Endothelial cell of umbilical vein (primary cell): ENCODE data around the gene RALA. TPM values are rescaled to one million over a fixed set of nuclear protein-coding genes. Genes with fewer than 3 reads are reported as not detected.

Experiments
- BruUV-seq: library from RNA; stranded (reverse); fragments of 400-500 nt; replicated peaks from 2 replicates; lab custom pipeline; 2021; lab: Mats Ljungman, UMichigan
- CTCF ChIA-PET: fragments of 300-600, 350-600 bp; sonication (Branson Sonifier 250); formaldehyde crosslinking; loops from one replicate; lab custom pipeline; 2021; ENCODE audit warnings: antibody characterized with exemption, inconsistent platforms; lab: Charles Lee
- POLR2A ChIA-PET: fragments of 300-600, 350-600 bp; sonication (Branson Sonifier 250); formaldehyde crosslinking; loops from one replicate; lab custom pipeline; 2021; ENCODE audit warnings: antibody characterized with exemption, inconsistent platforms; lab: Charles Lee
- DNase-seq: peaks from one replicate; pipeline ENCODE4 v3.0.0-alpha.2; 2011; ENCODE audit warnings: low read depth, low spot score
- FAIRE-seq: peaks from 2 replicates; lab custom pipeline; 2011; peaks lifted over from hg19 to GRCh38; lab: Jason Lieb, UNC
- H2AFZ ChIP-seq: 2 replicates; pipeline ENCODE4 v1.6.0; 2012; ENCODE audit warnings: low read depth, low read length, control low read depth, inconsistent platforms
- H3K27ac ChIP-seq: 2 replicates; pipeline ENCODE4 v1.5.1; 2011; ENCODE audit warnings: low read depth, mild to moderate bottlenecking, control low read depth, low read length, moderate library complexity; ENCODE audit not compliant: insufficient read depth
- H3K27me3 ChIP-seq, 2 experiments: 2 replicates each; pipeline versions ENCODE4 v1.6.0 to v1.6.1; 2011; ENCODE audit warnings: low read length in 2 of 2, mixed read lengths in 1 of 2; ENCODE audit not compliant: control insufficient read depth in 2 of 2, insufficient read depth in 2 of 2
- H3K36me3 ChIP-seq, 2 experiments: 2 replicates in 1 of 2; 3 replicates in 1 of 2; pipeline ENCODE4 v1.5.1; 2011; ENCODE audit warnings: low read length in 2 of 2, mild to moderate bottlenecking in 1 of 2, moderate library complexity in 1 of 2; ENCODE audit not compliant: control insufficient read depth in 2 of 2, insufficient read depth in 2 of 2; ENCODE audit errors: extremely low read depth in 1 of 2
- H3K4me1 ChIP-seq: 3 replicates; pipeline ENCODE4 v1.5.1; 2011; ENCODE audit warnings: mild to moderate bottlenecking, low read length; ENCODE audit not compliant: control insufficient read depth, insufficient read depth; ENCODE audit errors: extremely low read depth
- H3K4me2 ChIP-seq: 2 replicates; pipeline ENCODE4 v1.6.1; 2011; ENCODE audit warnings: low read length, control low read depth, mixed read lengths; ENCODE audit not compliant: insufficient read depth
- H3K4me3 ChIP-seq, 3 experiments: fragments of 200-600 bp in 1 of 3; sonication (generic), shearing (Covaris generic) in 1 of 3; replicated peaks in 1 of 3; 2 replicates each; pipeline ENCODE4 v1.5.1; 2011 to 2016; ENCODE audit warnings: control low read depth in 3 of 3, low read length in 3 of 3, mild to moderate bottlenecking in 2 of 3, inconsistent platforms in 1 of 3, low read depth in 1 of 3, moderate library complexity in 1 of 3; ENCODE audit not compliant: insufficient read depth in 1 of 3
- H3K79me2 ChIP-seq: 2 replicates; pipeline ENCODE4 v1.6.0; 2012; ENCODE audit warnings: low read length, inconsistent platforms; ENCODE audit not compliant: control insufficient read depth, insufficient read depth
- H3K9ac ChIP-seq: replicated peaks from 2 replicates; pipeline ENCODE3; 2011; ENCODE audit warnings: low read length, control low read depth; ENCODE audit not compliant: insufficient read depth; ENCODE audit errors: extremely low read depth
- H3K9me1 ChIP-seq: replicated peaks from 3 replicates; pipeline ENCODE4 v1.6.0; 2011; ENCODE audit warnings: mild to moderate bottlenecking, low read length; ENCODE audit not compliant: control insufficient read depth, insufficient read depth; ENCODE audit errors: extremely low read depth
- H3K9me3 ChIP-seq: replicated peaks from 2 replicates; pipeline ENCODE4 v1.5.1; 2012; ENCODE audit warnings: low read length, inconsistent platforms; ENCODE audit not compliant: control insufficient read depth, insufficient read depth
- H4K20me1 ChIP-seq: replicated peaks from 2 replicates; pipeline ENCODE3; 2011; ENCODE audit warnings: mild to moderate bottlenecking, low read length; ENCODE audit not compliant: control insufficient read depth, insufficient read depth; ENCODE audit errors: extremely low read depth
- EZH2 ChIP-seq: IDR thresholded peaks from 2 replicates; pipeline ENCODE4 v1.6.1; 2012; ENCODE audit warnings: borderline replicate concordance, low read depth, mild to moderate bottlenecking, moderate library complexity, low read length, inconsistent platforms; ENCODE audit not compliant: severe bottlenecking
- FOS ChIP-seq: IDR thresholded peaks from 2 replicates; pipeline ENCODE4 v1.6.1; 2011; ENCODE audit warnings: mild to moderate bottlenecking, low read length, moderate library complexity, borderline replicate concordance; ENCODE audit not compliant: insufficient read depth
- GATA2 ChIP-seq: IDR thresholded peaks from 2 replicates; pipeline ENCODE4 v1.7.0; 2011; ENCODE audit warnings: low read depth, mild to moderate bottlenecking, moderate library complexity, mixed read lengths, low read length; ENCODE audit not compliant: insufficient read length, insufficient read depth
- JUN ChIP-seq: IDR thresholded peaks from 2 replicates; pipeline ENCODE4 v1.6.1; 2011; ENCODE audit warnings: borderline replicate concordance, low read depth; ENCODE audit not compliant: insufficient read length, insufficient read depth
- POLR2A ChIP-seq: IDR thresholded peaks from 2 replicates; pipeline ENCODE4 v1.6.1; 2012; ENCODE audit warnings: low read depth, mild to moderate bottlenecking, control low read depth, low read length
- POLR2AphosphoS5 ChIP-seq: IDR thresholded peaks from 2 replicates; pipeline ENCODE4 v1.6.1; 2012; ENCODE audit warnings: low read depth, mild to moderate bottlenecking, control low read depth, low read length, moderate library complexity; ENCODE audit not compliant: insufficient read depth
- dilution Hi-C: fragments of 300-500 bp; cut with MboI; formaldehyde crosslinking; loops from one replicate; pipeline ENCODE4 v1.15.0; 2019; ENCODE audit warnings: low sequenced_read_pairs; ENCODE audit not compliant: extremely low pct_ligation_motif_present
- intact Hi-C: fragments of 100-400 bp; cut with micrococcal nuclease; formaldehyde crosslinking; loops from one replicate; pipeline ENCODE4 v1.10.0; 2022
- polyA plus RNA-seq, 4 experiments: library from polyadenylated mRNA; depleted of rRNA in 3 of 4; stranded (reverse) in 3 of 4; unstranded in 1 of 4; fragments of >200 nt; gene quantifications; 2 replicates each; pipeline versions ENCODE4 v1.2.1 to v1.2.3, GENCODE V29; 2011 to 2012; ENCODE audit warnings: missing spikeins in 1 of 4
- total RNA-seq: library from RNA; stranded (reverse); gene quantifications from 2 replicates; pipeline ENCODE4 v1.2.3, GENCODE V29; 2021

RALA gene
- total and polyA plus RNA-seq, 2 donors (not counting 3 experiments of a cell fraction or from before 2014, with no cell fraction given), result 91.1 to 191 TPM

DNA sequence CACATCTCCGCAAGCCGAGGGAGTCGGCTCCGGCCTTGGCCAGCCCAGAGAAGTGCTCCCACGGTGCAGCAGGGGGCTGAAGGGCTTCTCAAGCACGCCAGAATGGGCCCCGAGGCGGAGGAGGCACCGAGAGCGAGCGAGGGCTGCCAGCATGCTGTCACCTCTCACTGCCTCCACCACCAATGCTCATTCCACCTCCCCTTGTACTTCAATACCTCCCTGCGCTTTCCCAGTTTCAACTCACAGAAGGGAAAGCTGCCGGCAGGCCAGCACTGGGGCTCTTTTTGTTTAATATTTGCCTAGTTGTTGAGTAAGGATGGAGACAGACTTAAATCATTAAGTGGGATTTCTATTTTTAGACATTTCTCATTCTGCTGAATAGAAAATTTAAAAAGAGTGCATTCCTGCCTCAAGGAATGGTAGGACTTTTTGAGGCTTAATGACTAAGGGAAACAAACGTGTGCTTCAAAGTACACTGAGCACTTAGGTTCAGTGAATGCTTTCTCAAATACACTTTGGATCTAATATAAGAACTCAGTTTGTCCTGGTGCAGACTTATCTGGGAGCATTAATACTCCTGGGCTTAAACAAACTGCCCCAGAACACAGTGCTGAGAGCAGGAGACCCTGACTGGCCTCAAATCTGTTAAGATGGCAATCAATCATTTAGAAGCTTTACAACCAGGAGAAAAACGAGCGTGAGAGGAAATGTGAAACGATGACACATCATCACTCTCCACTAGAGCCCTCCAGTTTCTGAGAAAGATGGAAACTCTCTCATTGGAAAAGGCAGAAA, 131.2 kb downstream of the RALA start:
- H3K4me1 ChIP-seq, result peaks cover 5% of the 10 kb centered on the region
- ChIA-PET POLR2A (no interaction called here), CTCF (interaction anchor here (1.0 to 1.7 kb wide), 2 partner anchors 9 to 174 kb away, joined by 5 to 6 read pairs; no protein-coding TSS in a partner anchor)
- H3K4me2 ChIP-seq, result peak overlapping the region; percentile 6
- H3K79me2 ChIP-seq, result no peaks in the 10 kb centered on the region
- no TSS peak for BruUV-seq
- H3K9me1 ChIP-seq, result no peaks in the 10 kb centered on the region
- intact Hi-C loops, result no loop called here
- FAIRE-seq (peak; percentile 91), DNase-seq (peak; percentile 83)
- no peak overlapping the region for H2AFZ ChIP-seq
- no peaks in the 10 kb centered on the region for H3K9me3 ChIP-seq
- H3K9ac ChIP-seq, result peak overlapping the region; percentile 17
- H3K36me3 ChIP-seq, result no peaks in the 10 kb centered on the region
- H3K27me3 ChIP-seq, result no peaks in the 10 kb centered on the region
- dilution Hi-C loops, result no loop called here
- H3K27ac ChIP-seq, result peak overlapping the region; percentile 10
- TF ChIP-seq FOS, result peak; percentile 55
- no peak for TF ChIP-seq POLR2AphosphoS5
- no peak for TF ChIP-seq POLR2A
- no peak for TF ChIP-seq EZH2
- peak; percentile 39 for TF ChIP-seq JUN
- TF ChIP-seq GATA2, result no peak
- no peaks in the 10 kb centered on the region for H4K20me1 ChIP-seq
- H3K4me3 ChIP-seq, result no peak overlapping the region

DNA sequence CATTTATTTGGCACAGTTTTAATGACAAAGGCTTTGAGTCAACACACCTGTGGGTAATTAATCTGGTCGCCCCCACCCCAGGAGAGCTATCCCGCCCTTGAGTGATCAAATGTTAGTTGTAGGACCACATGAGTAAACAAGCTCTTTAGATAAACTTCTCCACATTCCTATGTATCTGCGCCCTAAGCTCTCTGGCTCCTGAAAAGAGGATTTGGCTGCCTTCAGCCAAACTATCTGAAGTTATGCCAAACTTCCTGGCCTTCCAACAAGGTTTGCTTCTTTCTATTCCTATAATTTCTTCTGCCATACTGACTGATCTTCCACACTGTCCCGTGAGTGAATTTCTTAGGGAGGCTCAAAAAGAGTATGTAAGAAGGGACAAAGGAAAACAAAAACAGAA, 134.2 kb downstream of the RALA start:
- BruUV-seq, result no TSS peak
- H3K79me2 ChIP-seq, result no peaks in the 10 kb centered on the region
- intact Hi-C loops (no loop called here), dilution Hi-C loops (no loop called here)
- H3K4me2 ChIP-seq, result no peak overlapping the region
- no peak overlapping the region for H3K9ac ChIP-seq
- no peaks in the 10 kb centered on the region for H4K20me1 ChIP-seq
- H3K27me3 ChIP-seq, result no peaks in the 10 kb centered on the region
- H3K9me1 ChIP-seq, result no peaks in the 10 kb centered on the region
- DNase-seq (no peak), FAIRE-seq (no peak)
- H3K27ac ChIP-seq, result no peak overlapping the region
- ChIA-PET POLR2A (no interaction called here), CTCF (interaction anchor here (1.5 to 1.8 kb wide), 2 partner anchors 11 to 177 kb away, joined by 4 to 5 read pairs; no protein-coding TSS in a partner anchor)
- no peak overlapping the region for H3K4me3 ChIP-seq
- no peak for TF ChIP-seq POLR2AphosphoS5
- TF ChIP-seq GATA2, result no peak
- TF ChIP-seq FOS, result no peak
- no peaks in the 10 kb centered on the region for H3K36me3 ChIP-seq
- H3K4me1 ChIP-seq, result peaks cover 5% of the 10 kb centered on the region
- H3K9me3 ChIP-seq, result no peaks in the 10 kb centered on the region
- H2AFZ ChIP-seq, result no peak overlapping the region

Other genes with a start within 250 kb of the RALA start
- gene YAE1, start 57.2 kb upstream of the RALA start, total RNA-seq, result 20.6 and 20.7 TPM in 2 replicates
- gene YAE1, start 57.2 kb upstream of the RALA start, polyA plus RNA-seq, result 10.6 and 13.3 TPM in 2 replicates